GM23338 (cell line): ENCODE results near the gene MRE11. TPM values are rescaled to one million over a fixed set of nuclear protein-coding genes. Genes with fewer than 3 reads are reported as not detected.

Experiments used
- ATAC-seq: fragments of 200-7000 bp; cut with Tn5 transposase; 3 replicates; pipeline ENCODE4 v1.9.1; 2020
- DNase-seq: peaks from one replicate; pipeline ENCODE4 v3.0.0-alpha.2; 2015; ENCODE audit warnings: low spot score
- H2AFZ ChIP-seq: fragments of 200-600 bp; sonication (generic); 2 replicates; pipeline ENCODE4 v1.8.0; 2016; ENCODE audit warnings: antibody characterized with exemption, mild to moderate bottlenecking, moderate library complexity
- H3F3A ChIP-seq: fragments of 200-600 bp; sonication (generic); replicated peaks from 2 replicates; pipeline ENCODE4 v1.8.0; 2017; ENCODE audit warnings: antibody characterized with exemption, mixed run types, low read depth
- H3K27ac ChIP-seq: fragments of 200-600 bp; sonication (generic); 2 replicates; pipeline ENCODE4 v1.6.1; 2016; ENCODE audit warnings: low read depth
- H3K27me3 ChIP-seq: fragments of 200-600 bp; sonication (generic); 2 replicates; pipeline ENCODE4 v1.8.0; 2016; ENCODE audit warnings: mild to moderate bottlenecking, mixed run types, moderate library complexity; ENCODE audit not compliant: insufficient read depth
- H3K36me3 ChIP-seq: fragments of 200-600 bp; sonication (generic); 2 replicates; pipeline ENCODE4 v1.8.0; 2016; ENCODE audit warnings: mild to moderate bottlenecking; ENCODE audit not compliant: insufficient read depth
- H3K4me1 ChIP-seq: fragments of 200-600 bp; sonication (generic); 2 replicates; pipeline ENCODE4 v1.8.0; 2016; ENCODE audit warnings: mild to moderate bottlenecking, moderate library complexity; ENCODE audit not compliant: insufficient read depth
- H3K4me2 ChIP-seq: fragments of 200-600 bp; sonication (generic); 2 replicates; pipeline ENCODE4 v1.7.1; 2017; ENCODE audit warnings: mixed run types
- H3K4me3 ChIP-seq: fragments of 200-600 bp; sonication (generic); 2 replicates; pipeline ENCODE4 v1.6.1; 2016; ENCODE audit warnings: mixed run types
- H3K79me2 ChIP-seq: fragments of 200-600 bp; sonication (generic); replicated peaks from 2 replicates; pipeline ENCODE4 v1.8.0; 2017; ENCODE audit warnings: mild to moderate bottlenecking; ENCODE audit not compliant: insufficient read depth
- H3K9me2 ChIP-seq: fragments of 200-600 bp; sonication (generic); 2 replicates; pipeline ENCODE4 v1.8.0; 2017; ENCODE audit not compliant: insufficient read depth
- H4K20me1 ChIP-seq: fragments of 200-600 bp; sonication (generic); replicated peaks from 2 replicates; pipeline ENCODE4 v1.8.0; 2017; ENCODE audit warnings: mild to moderate bottlenecking; ENCODE audit not compliant: insufficient read depth
- H3K27ac Mint-ChIP-seq: 2 replicates; pipeline ENCODE4 v1.8.0; 2020; ENCODE audit warnings: inconsistent platforms, mild to moderate bottlenecking, moderate library complexity, mixed read lengths
- H3K27me3 Mint-ChIP-seq: 3 replicates; pipeline ENCODE4 v1.8.0; 2022; ENCODE audit warnings: low read depth, mild to moderate bottlenecking, moderate library complexity, mixed read lengths, inconsistent platforms; ENCODE audit not compliant: insufficient read depth, poor library complexity
- H3K36me3 Mint-ChIP-seq: 3 replicates; pipeline ENCODE4 v1.8.0; 2021; ENCODE audit warnings: low read depth, mild to moderate bottlenecking, inconsistent platforms, moderate library complexity, mixed read lengths
- H3K4me1 Mint-ChIP-seq: 3 replicates; pipeline ENCODE4 v1.8.0; 2020; ENCODE audit warnings: mild to moderate bottlenecking, inconsistent platforms, mixed read lengths
- H3K4me3 Mint-ChIP-seq: 3 replicates; pipeline ENCODE4 v1.8.0; 2021; ENCODE audit warnings: moderate library complexity, mild to moderate bottlenecking, inconsistent platforms, mixed read lengths
- H3K9me3 Mint-ChIP-seq: 3 replicates; pipeline ENCODE4 v1.8.0; 2020; ENCODE audit warnings: moderate library complexity, mild to moderate bottlenecking, inconsistent platforms, mixed read lengths
- CREB1 ChIP-seq: fragments of 250-450 bp; sonication (Bioruptor Pico); IDR thresholded peaks from 2 replicates; pipeline ENCODE4 v1.5.0; 2020; ENCODE audit warnings: low read depth, mild to moderate bottlenecking, moderate library complexity
- CTCF ChIP-seq, 2 experiments: fragments of 200-600 bp in 1 of 2; sonication (generic) in 1 of 2; conservative IDR thresholded peaks; 2 replicates each; pipeline versions ENCODE4 v1.5.1 to v1.6.1; 2016 to 2017; ENCODE audit warnings: antibody characterized with exemption in 2 of 2, low read depth in 2 of 2, mild to moderate bottlenecking in 2 of 2, moderate library complexity in 1 of 2
- EZH2phosphoT487 ChIP-seq: fragments of 200-600 bp; sonication (generic); IDR thresholded peaks from one replicate; pipeline ENCODE4 v1.8.1; 2018; ENCODE audit warnings: antibody characterized with exemption; ENCODE audit not compliant: unreplicated experiment
- JUNB ChIP-seq: IDR thresholded peaks from one replicate; pipeline ENCODE4 v1.6.1; 2016; ENCODE audit warnings: antibody characterized with exemption; ENCODE audit not compliant: unreplicated experiment
- NANOG ChIP-seq: IDR thresholded peaks from 2 replicates; pipeline ENCODE4 v1.6.1; 2016; ENCODE audit warnings: antibody characterized with exemption, borderline replicate concordance
- POLR2AphosphoS5 ChIP-seq: IDR thresholded peaks from 2 replicates; pipeline ENCODE4 v1.6.1; 2016; ENCODE audit warnings: antibody characterized with exemption, low read depth
- REST ChIP-seq: IDR thresholded peaks from one replicate; pipeline ENCODE4 v1.6.1; 2018; ENCODE audit warnings: antibody characterized with exemption; ENCODE audit not compliant: unreplicated experiment
- ZNF114 ChIP-seq: fragments of 250-450 bp; sonication (Bioruptor Pico); IDR thresholded peaks from 2 replicates; pipeline ENCODE4 v1.5.0; 2020; ENCODE audit warnings: mild to moderate bottlenecking, moderate library complexity
- ZNF331 ChIP-seq: fragments of 250-450 bp; sonication (Bioruptor Pico); IDR thresholded peaks from 2 replicates; pipeline ENCODE4 v1.5.0; 2020; ENCODE audit warnings: low read depth, mild to moderate bottlenecking, moderate library complexity
- polyA plus RNA-seq: library from polyadenylated mRNA; unstranded; fragments of >200 nt; fragmentation: Nextera tagmentation; extraction: Ambion mirVana; gene quantifications from 2 replicates; pipeline ENCODE4 v1.2.1, GENCODE V29; 2016
- total RNA-seq: library from RNA; depleted of rRNA; stranded (reverse); fragments of >200 nt; shearing (Covaris generic); gene quantifications from 2 replicates; pipeline ENCODE4 v1.2.3, GENCODE V29; 2014

MRE11 gene
- total and polyA plus RNA-seq, 2 experiments from 2014 or later = 23.3 to 38.5 TPM

GRCh38 chr11:94455861-94456260 is 37.8 kb downstream of the MRE11 start:
- H3K36me3 Mint-ChIP-seq = peaks cover 36% of the 10 kb centered on the region
- ATAC-seq = no peak
- H2AFZ ChIP-seq = no peak overlapping the region

GRCh38 chr11:94454301-94454700 is 39.3 kb downstream of the MRE11 start:
- H3K4me2 ChIP-seq = no peak overlapping the region
- DNase-seq = no peak
- H4K20me1 ChIP-seq = no peaks in the 10 kb centered on the region
- no peaks in the 10 kb centered on the region for H3K27me3 ChIP-seq
- H3K36me3 ChIP-seq = peaks cover 2% of the 10 kb centered on the region; the same call in 1 of the 2 replicates
- TF ChIP-seq POLR2AphosphoS5 = no peak
- TF ChIP-seq ZNF114 (CRISPR knock-in tag) = no peak
- no peak for TF ChIP-seq ZNF331 (CRISPR knock-in tag)
- no peak for TF ChIP-seq CREB1
- no peaks in the 10 kb centered on the region for H3K79me2 ChIP-seq
- no peak overlapping the region for H2AFZ ChIP-seq
- H3K9me3 Mint-ChIP-seq = no peaks in the 10 kb centered on the region
- H3K4me3 Mint-ChIP-seq = no peak overlapping the region
- ATAC-seq = no peak
- H3K36me3 Mint-ChIP-seq = peaks cover 20% of the 10 kb centered on the region
- no peaks in the 10 kb centered on the region for H3K4me1 Mint-ChIP-seq
- no peaks in the 10 kb centered on the region for H3K4me1 ChIP-seq
- H3K27ac Mint-ChIP-seq = no peak overlapping the region
- H3F3A ChIP-seq = no peaks in the 10 kb centered on the region
- no peak overlapping the region for H3K27ac ChIP-seq
- H3K9me2 ChIP-seq = no peaks in the 10 kb centered on the region
- no peaks in the 10 kb centered on the region for H3K27me3 Mint-ChIP-seq
- no peak overlapping the region for H3K4me3 ChIP-seq

More at GRCh38 chr11:94455861-94456260, 37.8 kb downstream of the MRE11 start:
- peaks cover 7% of the 10 kb centered on the region; the same call in 1 of the 2 replicates for H3K36me3 ChIP-seq
- H3K4me3 Mint-ChIP-seq = no peak overlapping the region
- H3K27ac Mint-ChIP-seq = no peak overlapping the region
- no peaks in the 10 kb centered on the region for H3K9me2 ChIP-seq
- H3K27ac ChIP-seq = no peak overlapping the region
- H3F3A ChIP-seq = no peaks in the 10 kb centered on the region
- TF ChIP-seq NANOG (no peak), CTCF (conservative IDR thresholded peaks at IDR 0.05; ENCODE audit: low read depth in 2 of 2) (no peak), EZH2phosphoT487 (no peak)
- no peak overlapping the region for H3K4me2 ChIP-seq
- H4K20me1 ChIP-seq = no peaks in the 10 kb centered on the region
- no peaks in the 10 kb centered on the region for H3K4me1 Mint-ChIP-seq
- no peak for DNase-seq
- no peaks in the 10 kb centered on the region for H3K27me3 Mint-ChIP-seq
- no peak overlapping the region for H3K4me3 ChIP-seq
- no peaks in the 10 kb centered on the region for H3K4me1 ChIP-seq
- H3K27me3 ChIP-seq = no peaks in the 10 kb centered on the region
- no peaks in the 10 kb centered on the region for H3K9me3 Mint-ChIP-seq
- H3K79me2 ChIP-seq = no peaks in the 10 kb centered on the region

- H3K4me3 Mint-ChIP-seq = no peak overlapping the region
- Histone ChIP-seq H3K4me3 (no peak overlapping the region), H3K9me2 (no peaks in the 10 kb centered on the region), H3K27me3 (no peaks in the 10 kb centered on the region), H3K4me1 (no peaks in the 10 kb centered on the region), H3F3A (no peaks in the 10 kb centered on the region), H3K36me3 (no peaks in the 10 kb centered on the region), H3K79me2 (no peaks in the 10 kb centered on the region), H4K20me1 (no peaks in the 10 kb centered on the region), H2AFZ (no peak overlapping the region), H3K4me2 (no peak overlapping the region), H3K27ac (no peak overlapping the region)
- no peak overlapping the region for H3K27ac Mint-ChIP-seq
- no peak for DNase-seq
- H3K4me1 Mint-ChIP-seq = no peaks in the 10 kb centered on the region
- H3K36me3 Mint-ChIP-seq = peaks cover 19% of the 10 kb centered on the region; the same call in 2 of the 3 replicates
- no peaks in the 10 kb centered on the region for H3K27me3 Mint-ChIP-seq
- ATAC-seq = no peak
- H3K9me3 Mint-ChIP-seq = no peaks in the 10 kb centered on the region
- TF ChIP-seq CTCF (conservative IDR thresholded peaks at IDR 0.05; ENCODE audit: low read depth in 2 of 2) = no peak
- TF ChIP-seq ZNF331 (CRISPR knock-in tag) = no peak
- no peak for TF ChIP-seq EZH2phosphoT487
- TF ChIP-seq JUNB = no peak
- TF ChIP-seq REST = no peak
- no peak for TF ChIP-seq POLR2AphosphoS5
Measured at GRCh38 chr11:94452988-94453387, 40.7 kb downstream of the MRE11 start.
